GM21723 (cell line): Measurements from ENCODE around the gene DOK3.
A peak's percentile ranks its signal among the peaks of the same experiment; 100 is the strongest.
"Not testable (repeated sequence)": the region's sequence is repeated elsewhere in the genome, so short reads cannot be mapped to it uniquely, and the experiment has no call there.

Experiments used
- ATAC-seq: cut with Tn5 transposase; IDR thresholded peaks from one replicate; pipeline ENCODE4 v1.9.1; 2021; ENCODE audit warnings: mild to moderate bottlenecking, moderate library complexity; ENCODE audit not compliant: unreplicated experiment

Gene DOK3

DNA sequence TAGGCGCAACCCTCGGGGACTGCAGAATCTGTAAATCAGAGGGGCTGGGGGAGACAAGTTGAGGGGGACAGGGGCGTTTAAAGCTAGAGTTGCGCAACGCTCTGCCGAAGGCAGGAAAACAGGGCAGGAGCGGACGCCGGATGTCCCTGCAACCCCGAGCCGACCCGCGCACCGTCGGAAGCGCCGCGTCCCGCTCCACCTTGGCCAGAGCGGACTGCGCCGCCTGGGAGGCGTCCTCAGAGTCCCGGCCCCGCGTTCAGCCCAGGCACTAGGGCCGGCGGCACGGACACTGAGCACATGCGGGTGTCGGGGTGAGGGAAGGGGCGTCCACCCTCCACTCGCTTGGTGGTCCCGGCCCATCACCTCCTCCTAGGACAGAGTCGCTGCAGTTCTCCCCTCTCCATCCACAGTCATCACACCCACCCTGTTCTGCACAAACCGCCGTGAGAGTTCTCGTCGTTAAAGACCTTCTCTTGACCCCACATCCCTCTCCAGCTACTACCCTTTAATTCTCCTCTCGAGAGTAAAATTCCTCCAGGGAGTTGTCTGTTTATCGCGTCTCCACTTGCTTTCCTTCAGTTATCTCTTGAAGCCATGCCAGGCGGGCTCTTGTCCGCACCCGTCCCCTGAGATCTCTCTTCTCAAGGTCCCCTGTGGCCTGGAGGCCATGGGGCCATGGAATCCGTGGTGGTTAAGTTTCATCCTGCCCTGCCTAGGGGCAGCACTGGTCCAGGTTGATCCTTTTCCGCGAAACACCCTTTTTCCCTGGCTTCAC is 11.4 kb downstream of the DOK3 start:
- ATAC-seq = peak; percentile 6

- peak; percentile 73 for ATAC-seq
Observed at GRCh38 chr5:177497292-177498012, 12.2 kb downstream of the DOK3 start, which contains the start of gene PDLIM7. Gene PDLIM7, minus strand, starts transcription at chr5:177497604. Its CDS starts 1,092 bp downstream, at chr5:177496512.

GRCh38 chr5:177496727-177497291 is 12.8 kb downstream of the DOK3 start:
- ATAC-seq = no peak

DNA sequence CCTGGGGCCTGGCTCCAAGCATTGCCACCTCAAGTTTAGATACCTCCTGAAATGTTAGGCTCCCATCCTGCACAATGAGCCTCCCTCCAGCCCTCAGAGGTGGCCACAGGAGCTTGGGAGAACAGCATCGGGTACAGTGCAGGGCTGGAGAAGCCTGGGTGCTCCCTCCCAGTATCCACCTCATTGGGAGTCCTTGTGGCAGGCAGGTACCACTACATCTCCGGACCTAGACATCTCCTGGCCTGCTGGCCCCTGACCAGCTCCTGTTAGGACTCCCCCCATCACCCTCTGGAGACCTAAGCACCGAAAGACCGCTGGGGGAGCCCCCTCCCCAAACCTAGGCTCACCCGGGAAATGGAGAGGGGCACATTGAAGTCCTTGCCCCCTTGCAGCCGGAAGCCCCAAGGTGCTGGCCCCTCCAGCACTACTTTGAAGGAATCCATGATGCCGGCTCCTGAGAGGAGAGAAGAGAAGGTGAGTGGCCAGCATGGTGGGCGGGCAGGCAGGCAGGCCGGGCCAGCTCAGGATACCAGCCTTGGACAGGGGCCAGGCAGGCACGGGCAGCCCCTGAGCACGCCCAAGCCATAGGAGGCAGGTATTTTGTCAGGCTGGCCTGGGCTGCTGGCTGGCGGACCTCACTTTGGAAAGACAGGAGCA is 13.4 kb downstream of the DOK3 start:
- no peak for ATAC-seq

GRCh38 chr5:177495243-177496060 is 14.2 kb downstream of the DOK3 start:
- no peak for ATAC-seq

DNA sequence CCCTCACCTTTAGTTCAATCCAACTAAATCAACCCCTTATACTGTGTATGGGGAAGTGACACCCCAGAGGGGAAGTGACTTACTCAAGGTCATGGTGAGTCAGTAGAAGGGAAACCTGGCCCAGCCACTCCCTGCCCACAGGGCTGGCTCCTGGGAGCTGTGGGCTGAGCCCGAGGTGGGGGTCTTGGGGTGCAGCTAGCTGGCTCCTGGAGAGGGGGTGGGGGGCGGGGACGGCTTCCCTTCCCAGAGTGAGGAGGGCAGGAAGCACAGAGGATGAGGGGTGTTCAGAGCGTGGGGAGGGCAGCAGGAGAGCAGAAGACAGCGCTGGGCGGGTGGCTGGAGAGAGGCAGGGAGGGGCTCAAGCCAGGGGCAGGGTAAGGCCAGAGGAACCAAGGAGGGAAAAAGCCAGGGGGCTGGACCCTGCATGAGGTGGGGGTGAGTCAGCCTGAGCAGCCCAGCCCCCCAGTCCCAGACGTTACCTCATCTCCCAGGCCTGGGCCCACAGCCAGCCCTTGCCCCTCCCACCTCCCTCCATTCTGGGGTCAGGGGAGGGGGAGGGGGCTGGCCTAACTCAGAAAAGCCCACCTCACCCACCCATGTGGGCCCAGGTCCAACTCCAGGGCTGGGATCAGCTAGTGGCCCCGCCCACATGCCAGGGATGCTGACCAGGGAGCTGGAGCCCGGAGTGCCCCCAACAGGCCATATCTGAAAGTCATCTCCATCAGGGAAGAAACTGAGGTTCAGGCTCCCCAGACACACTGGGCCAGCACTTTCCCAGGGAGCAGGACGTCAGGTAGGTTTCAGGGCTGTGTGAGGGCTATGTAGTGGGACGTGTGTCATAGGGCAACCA is 15.1 kb downstream of the DOK3 start:
- ATAC-seq = no peak

- no peak for ATAC-seq
Observed at GRCh38 chr5:177493795-177494345, 15.8 kb downstream of the DOK3 start.

- ATAC-seq = no peak
Observed at GRCh38 chr5:177492841-177493240, 16.8 kb downstream of the DOK3 start.

DNA sequence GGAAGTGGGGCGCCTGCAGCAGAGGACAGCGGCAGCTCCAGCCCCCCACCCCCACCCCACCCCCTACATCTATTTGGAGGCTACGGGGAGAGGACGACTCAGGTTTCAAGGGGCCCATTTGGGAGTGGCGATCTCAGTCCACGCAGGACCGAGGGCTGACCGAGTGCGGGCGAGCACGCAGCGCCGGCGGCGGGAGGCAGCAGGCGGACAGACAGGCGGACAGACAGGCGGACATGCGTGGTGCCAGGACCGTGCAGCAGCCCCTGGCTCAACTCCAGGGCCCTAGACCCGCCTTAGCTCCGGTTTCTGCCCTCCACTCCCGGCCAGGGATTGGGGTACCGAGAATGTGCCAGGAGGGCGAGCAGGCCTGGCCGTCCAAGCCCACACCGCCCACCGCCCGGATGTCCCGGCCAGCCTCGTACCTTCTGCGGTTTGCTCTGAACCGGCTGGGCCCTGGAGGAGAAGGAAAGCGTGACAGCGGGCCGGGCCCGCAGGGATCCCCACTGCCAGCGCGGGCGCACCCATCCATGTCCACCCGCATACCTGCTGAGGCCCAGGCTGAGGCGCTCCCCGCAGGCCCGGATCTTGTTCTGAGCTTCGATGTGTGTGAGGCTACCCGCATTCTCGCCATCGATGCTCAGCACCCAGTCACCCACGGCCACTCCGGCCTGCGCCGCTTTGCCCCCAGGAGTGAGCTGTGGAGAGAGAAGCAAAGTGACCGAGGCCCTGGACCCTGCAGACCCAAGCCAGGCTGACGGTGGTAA is 17.5 kb downstream of the DOK3 start:
- no peak for ATAC-seq

DNA sequence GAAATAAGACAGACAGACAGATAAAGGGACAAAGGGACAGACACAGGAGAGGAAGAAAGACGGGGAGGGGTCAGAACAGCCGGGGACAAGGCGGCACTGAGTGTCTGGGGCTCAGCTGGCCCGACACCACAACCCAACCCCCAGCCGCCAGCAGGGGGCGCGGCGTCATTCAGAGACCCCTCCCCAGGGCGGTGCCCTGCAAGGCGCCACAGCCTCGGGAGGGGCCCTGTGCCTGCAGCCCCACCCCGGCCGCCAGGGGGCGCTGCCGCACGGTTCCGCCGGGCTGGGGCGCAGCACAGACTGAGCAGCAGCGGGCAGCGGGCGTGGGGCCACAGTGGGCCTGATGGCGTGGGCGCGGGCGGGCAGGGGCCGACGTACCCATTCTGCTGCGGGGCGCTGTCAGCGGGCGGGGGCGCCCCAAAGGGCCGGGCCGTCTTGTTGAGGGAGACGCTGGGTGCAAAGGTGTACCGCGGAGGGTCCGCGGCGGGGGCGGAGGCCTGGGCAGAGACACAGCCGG is 18.1 kb downstream of the DOK3 start:
- no peak for ATAC-seq

DNA sequence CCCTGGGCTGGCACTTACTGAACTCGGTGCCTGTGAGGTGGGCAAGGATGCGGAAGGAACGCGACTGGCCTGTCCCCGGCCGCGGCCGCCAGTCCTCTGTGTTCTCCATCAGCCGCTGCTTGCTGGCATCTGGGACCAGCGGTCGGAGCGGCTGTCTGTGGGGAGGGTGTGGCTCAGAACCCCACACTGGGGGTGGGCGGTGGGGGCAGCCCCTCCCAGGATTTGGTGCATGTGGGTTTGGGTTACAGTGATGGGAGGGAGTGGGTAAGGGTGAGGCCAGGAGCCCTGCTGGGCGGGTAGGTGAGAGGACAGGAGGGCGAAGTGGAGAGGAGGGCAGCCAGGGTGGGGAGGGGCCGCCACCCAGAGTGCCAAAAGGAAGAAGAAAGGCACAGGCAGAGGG is 18.6 kb downstream of the DOK3 start:
- no peak for ATAC-seq

DNA sequence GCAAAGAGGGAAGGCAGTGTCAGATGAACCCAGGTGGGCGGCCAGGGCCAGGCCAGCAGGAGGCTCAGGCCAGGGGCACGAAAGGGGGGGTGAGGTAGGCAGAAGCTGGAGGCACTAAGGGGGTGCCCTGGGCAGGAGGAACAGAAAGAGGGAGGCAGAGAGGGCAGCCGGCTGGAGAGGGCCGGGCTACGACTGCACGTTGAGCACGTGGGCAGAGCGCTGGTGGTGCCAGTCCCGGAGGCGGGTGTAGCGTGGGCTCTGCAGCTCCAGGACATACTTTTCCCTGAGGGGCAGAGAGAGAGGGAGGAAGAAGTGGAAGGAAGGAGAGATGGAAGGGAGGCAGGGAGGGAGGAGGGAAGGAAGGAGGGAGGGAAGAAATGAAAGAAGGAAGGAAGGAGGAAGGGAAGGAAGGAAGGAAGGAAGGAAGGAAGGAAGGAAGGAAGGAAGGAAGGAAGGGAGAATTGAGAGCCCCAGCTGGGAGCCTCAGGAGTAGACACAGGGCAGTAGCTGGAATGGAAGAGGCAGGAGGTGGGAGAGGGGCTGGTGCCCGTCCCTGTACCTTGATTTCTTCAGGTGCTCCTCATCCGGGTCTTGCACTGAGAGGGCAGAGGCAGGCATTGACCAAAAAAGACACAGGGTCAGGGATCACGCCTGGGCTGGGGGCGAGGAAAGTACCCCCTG is 19.2 kb downstream of the DOK3 start:
- ATAC-seq = no peak

GRCh38 chr5:177489119-177489716 is 20.4 kb downstream of the DOK3 start:
- ATAC-seq = no peak

GRCh38 chr5:177487975-177488374 is 21.7 kb downstream of the DOK3 start:
- ATAC-seq = no peak

- ATAC-seq = no peak
Observed at GRCh38 chr5:177487144-177487543, 22.5 kb downstream of the DOK3 start.

DNA sequence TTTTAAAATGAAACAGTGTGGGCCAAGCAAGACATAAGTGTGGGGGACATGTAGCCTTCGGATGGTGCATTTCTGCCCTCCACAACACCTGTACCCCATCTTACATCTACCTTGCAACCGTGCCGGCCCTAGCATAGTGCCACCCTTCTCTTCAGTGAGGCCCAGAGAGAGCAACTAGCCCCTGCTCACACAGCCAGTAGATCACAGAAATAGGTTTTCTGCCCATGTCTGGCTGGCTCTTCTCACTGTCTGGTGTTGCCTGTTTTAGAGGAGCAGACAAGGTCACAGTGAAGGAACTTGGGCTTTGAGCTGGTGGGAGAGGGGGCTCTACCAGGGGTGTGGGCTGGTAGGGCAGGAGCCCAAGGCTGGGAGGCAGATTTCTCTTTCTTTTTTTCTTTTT is 23.4 kb downstream of the DOK3 start:
- no peak for ATAC-seq

DNA sequence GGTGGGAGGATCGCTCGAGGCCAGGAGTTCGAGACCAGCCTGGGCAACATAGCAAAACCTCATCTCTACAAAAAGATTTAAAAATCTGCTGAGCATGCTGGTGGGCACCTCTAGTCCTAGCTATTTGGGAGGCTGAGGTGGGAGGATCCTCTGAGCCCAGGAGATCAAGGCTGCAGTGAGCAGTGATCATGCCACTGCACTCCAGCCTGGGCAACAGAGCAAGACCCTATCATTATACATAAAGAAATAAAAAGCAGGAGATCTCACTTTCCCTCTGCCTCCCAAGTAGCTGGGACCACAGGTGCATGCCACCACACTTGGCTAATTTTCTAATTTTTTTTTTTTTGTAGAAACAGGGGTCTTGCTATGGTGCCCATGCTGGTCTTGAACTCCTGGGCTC is 23.9 kb downstream of the DOK3 start:
- not testable (repeated sequence) for ATAC-seq
